IMR-90 (cell line): ENCODE measurements around the gene KCTD13. TPM values are rescaled to one million over a fixed set of nuclear protein-coding genes. Genes with fewer than 3 reads are reported as not detected.

ENCODE experiments used
- ATAC-seq: fragments of 200-7000 bp; cut with Tn5 transposase; 2 replicates; pipeline ENCODE4 v1.9.1; 2020; ENCODE audit warnings: low read depth, mild to moderate bottlenecking, moderate library complexity
- BruUV-seq: library from RNA; stranded (reverse); fragments of 400-500 nt; replicated peaks from 2 replicates; lab custom pipeline; 2021; lab: Mats Ljungman, UMichigan
- CTCF ChIA-PET: fragments of 300-600 bp; formaldehyde crosslinking; extraction: SDS; loops from one replicate; lab custom pipeline; 2021; ENCODE audit warnings: antibody characterized with exemption; lab: Yijun Ruan, JAX
- POLR2A ChIA-PET: fragments of 300-600 bp; sonication (Branson Sonifier 250); formaldehyde crosslinking; loops from one replicate; lab custom pipeline; 2022; ENCODE audit warnings: antibody characterized with exemption; ENCODE audit not compliant: unreplicated experiment; lab: Charles Lee
- DNase-seq: peaks from one replicate; pipeline ENCODE4 v3.0.0; 2013
- H2AFZ ChIP-seq: replicated peaks from 2 replicates; pipeline ENCODE3; 2013; ENCODE audit warnings: low read length, mild to moderate bottlenecking; ENCODE audit not compliant: poor library complexity
- H2AK5ac ChIP-seq: 2 replicates; pipeline ENCODE4 v1.6.1; 2013; ENCODE audit warnings: low read depth, low read length, inconsistent platforms
- H2AK9ac ChIP-seq: replicated peaks from 2 replicates; pipeline ENCODE3; 2013; ENCODE audit warnings: mild to moderate bottlenecking, low read depth, low read length, moderate library complexity; ENCODE audit not compliant: poor library complexity
- H2BK120ac ChIP-seq: 2 replicates; pipeline ENCODE4 v1.6.1; 2013; ENCODE audit warnings: low read depth, low read length, inconsistent platforms
- H2BK15ac ChIP-seq: 3 replicates; pipeline ENCODE4 v1.6.1; 2013; ENCODE audit warnings: low read depth, low read length, inconsistent platforms
- H2BK20ac ChIP-seq: 2 replicates; pipeline ENCODE4 v1.6.1; 2013; ENCODE audit warnings: low read depth, mild to moderate bottlenecking, inconsistent platforms, low read length, moderate library complexity
- H2BK5ac ChIP-seq: 2 replicates; pipeline ENCODE4 v1.6.1; 2013; ENCODE audit warnings: mild to moderate bottlenecking, low read depth, low read length, inconsistent platforms; ENCODE audit not compliant: poor library complexity, severe bottlenecking
- H3K14ac ChIP-seq: replicated peaks from 2 replicates; pipeline ENCODE4 v1.6.1; 2013; ENCODE audit warnings: low read depth, low read length, inconsistent platforms
- H3K18ac ChIP-seq: 2 replicates; pipeline ENCODE4 v1.6.1; 2013; ENCODE audit warnings: low read depth, low read length, control low read depth
- H3K23ac ChIP-seq: 2 replicates; pipeline ENCODE4 v1.6.1; 2013; ENCODE audit warnings: low read depth, low read length, inconsistent platforms
- H3K27ac ChIP-seq: 2 replicates; pipeline ENCODE4 v1.5.1; 2013; ENCODE audit warnings: mild to moderate bottlenecking, control low read depth, low read length; ENCODE audit not compliant: insufficient read depth
- H3K27me3 ChIP-seq: 2 replicates; pipeline ENCODE4 v1.6.1; 2013; ENCODE audit warnings: low read length; ENCODE audit not compliant: control insufficient read depth, insufficient read depth
- H3K36me3 ChIP-seq: 2 replicates; pipeline ENCODE4 v1.6.1; 2013; ENCODE audit warnings: low read length, mixed read lengths; ENCODE audit not compliant: control insufficient read depth, insufficient read depth
- H3K4ac ChIP-seq: 2 replicates; pipeline ENCODE4 v1.6.1; 2013; ENCODE audit warnings: low read depth, low read length, inconsistent platforms
- H3K4me1 ChIP-seq: 2 replicates; pipeline ENCODE4 v1.6.1; 2013; ENCODE audit warnings: low read length, mixed read lengths; ENCODE audit not compliant: control insufficient read depth, insufficient read depth
- H3K4me2 ChIP-seq: 2 replicates; pipeline ENCODE4 v1.6.1; 2013; ENCODE audit warnings: low read depth, mild to moderate bottlenecking, control low read depth, low read length, moderate library complexity
- H3K4me3 ChIP-seq: 2 replicates; pipeline ENCODE4 v1.5.1; 2013; ENCODE audit warnings: low read depth, mild to moderate bottlenecking, control low read depth, low read length, moderate library complexity; ENCODE audit not compliant: insufficient read depth
- H3K56ac ChIP-seq: 2 replicates; pipeline ENCODE4 v1.6.1; 2013; ENCODE audit warnings: low read length, inconsistent platforms; ENCODE audit not compliant: insufficient read depth; ENCODE audit errors: extremely low read depth
- H3K79me1 ChIP-seq, 2 experiments: 2 replicates each; pipeline ENCODE4 v1.6.1; 2013; ENCODE audit warnings: low read length in 2 of 2, inconsistent platforms in 1 of 2, low read depth in 1 of 2
- H3K9ac ChIP-seq: 2 replicates; pipeline ENCODE4 v1.6.1; 2013; ENCODE audit warnings: low read depth, low read length, control low read depth
- H3K9me1 ChIP-seq: 2 replicates; pipeline ENCODE4 v1.6.1; 2013; ENCODE audit warnings: low read length, inconsistent platforms; ENCODE audit not compliant: insufficient read depth
- H3K9me3 ChIP-seq: 2 replicates; pipeline ENCODE4 v1.6.1; 2013; ENCODE audit warnings: low read length; ENCODE audit not compliant: control insufficient read depth, insufficient read depth
- H4K20me1 ChIP-seq: 2 replicates; pipeline ENCODE4 v1.6.1; 2013; ENCODE audit warnings: low read length, inconsistent platforms; ENCODE audit not compliant: insufficient read depth
- H4K5ac ChIP-seq: 2 replicates; pipeline ENCODE4 v1.6.1; 2013; ENCODE audit warnings: mild to moderate bottlenecking, low read depth, low read length, control low read depth
- H4K8ac ChIP-seq, 2 experiments: 2 replicates each; pipeline ENCODE4 v1.6.1; 2013; ENCODE audit warnings: low read depth in 2 of 2, low read length in 2 of 2, control low read depth in 1 of 2, inconsistent platforms in 1 of 2
- H4K91ac ChIP-seq: 2 replicates; pipeline ENCODE4 v1.6.1; 2013; ENCODE audit warnings: low read depth, low read length, inconsistent platforms; ENCODE audit not compliant: insufficient read depth
- BHLHE40 ChIP-seq: fragments of 150-350 bp; IDR thresholded peaks from 2 replicates; pipeline ENCODE4 v1.6.1; 2016; ENCODE audit warnings: mild to moderate bottlenecking, low read depth, low read length
- CHD1 ChIP-seq: IDR thresholded peaks from 2 replicates; pipeline ENCODE4 v1.6.1; 2012; ENCODE audit warnings: low read depth, low read length, improper control_type of control experiment
- MAFK ChIP-seq: IDR thresholded peaks from 2 replicates; pipeline ENCODE4 v1.6.1; 2012; ENCODE audit warnings: low read depth, low read length, improper control_type of control experiment
- MXI1 ChIP-seq: IDR thresholded peaks from 2 replicates; pipeline ENCODE4 v1.6.1; 2012; ENCODE audit warnings: low read depth, mild to moderate bottlenecking, low read length, moderate library complexity, borderline replicate concordance
- NFE2L2 ChIP-seq: fragments of 150-350 bp; IDR thresholded peaks from 2 replicates; pipeline ENCODE4 v1.6.1; 2016; ENCODE audit warnings: low read depth, mild to moderate bottlenecking, low read length
- SMC3 ChIP-seq: fragments of 150-350 bp; IDR thresholded peaks from 2 replicates; pipeline ENCODE4 v1.6.1; 2016; ENCODE audit warnings: low read depth, mild to moderate bottlenecking, antibody characterized with exemption, low read length, moderate library complexity
- WGBS, 2 experiments: methylation state at CpG; one replicate each; pipeline versions ENCODE4 v1.1.5 to v1.1.7; 2013; ENCODE audit warnings: missing lambda C conversion rate in 2 of 2; ENCODE audit not compliant: insufficient read length in 1 of 2; ENCODE audit errors: extremely low coverage in 2 of 2; 5-methylcytosine and 5-hydroxymethylcytosine counted together
- dilution Hi-C: fragments of 300-500 bp; cut with HindIII; formaldehyde crosslinking; loops from one replicate; pipeline ENCODE4 v1.14.3; 2018; ENCODE audit warnings: low sequenced_read_pairs; ENCODE audit not compliant: unreplicated experiment
- in situ Hi-C: fragments of 300-500 bp; cut with MboI; formaldehyde crosslinking; loops from 3 replicates; pipeline ENCODE4 v1.14.3; 2019; ENCODE audit warnings: low sequenced_read_pairs, inconsistent platforms, mixed read lengths
- intact Hi-C: fragments of 100-400 bp; cut with micrococcal nuclease; formaldehyde crosslinking; loops from 2 replicates; pipeline ENCODE4 v1.10.0; 2022
- polyA plus RNA-seq, 3 experiments: library from polyadenylated mRNA; depleted of rRNA; stranded (reverse); fragments of >200 nt; gene quantifications; 2 replicates each; pipeline ENCODE4 v1.2.3, GENCODE V29; 2012; ENCODE audit warnings: low replicate concordance in 1 of 3
- total RNA-seq: library from RNA; depleted of rRNA; stranded (reverse); fragments of >200 nt; gene quantifications from 2 replicates; pipeline ENCODE4 v1.2.3, GENCODE V29; 2012

KCTD13 gene
- total and polyA plus RNA-seq, 2 of the 4 experiments (the other 2 are of a cell fraction), result 4.1 to 20.7 TPM

DNA sequence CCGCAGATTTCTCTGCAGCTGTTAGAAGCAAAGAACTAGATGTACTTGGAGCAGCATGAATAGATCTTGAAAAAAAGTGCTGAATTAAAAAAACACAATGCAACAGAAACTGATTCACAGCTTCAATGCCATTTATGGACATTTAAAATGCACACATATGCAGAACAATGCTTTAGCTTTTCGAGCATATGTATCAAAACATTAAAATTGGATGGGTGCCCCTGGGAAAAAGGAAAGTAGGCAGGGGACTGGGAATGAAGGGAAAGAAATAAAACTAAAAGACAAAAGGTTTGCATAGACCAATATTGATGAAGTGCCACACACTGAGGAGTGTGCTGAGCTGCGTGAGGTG is 5.0 kb downstream of the KCTD13 start:
- H3K27me3 ChIP-seq, result no peaks in the 10 kb centered on the region
- no TSS peak for BruUV-seq
- no peak overlapping the region for H2BK120ac ChIP-seq
- no peak for ATAC-seq
- no peak overlapping the region for H3K4me2 ChIP-seq
- H2BK20ac ChIP-seq, result no peak overlapping the region
- dilution Hi-C loops, result no loop called here
- peaks cover 24 to 41% of the 10 kb centered on the region in 2 experiments for H3K79me1 ChIP-seq
- H2AK9ac ChIP-seq, result no peak overlapping the region
- intact Hi-C loops, result no loop called here
- H3K18ac ChIP-seq, result no peak overlapping the region
- peaks cover 8% of the 10 kb centered on the region; the same call in 1 of the 2 replicates for H3K9me1 ChIP-seq
- no peak for DNase-seq
- no peak overlapping the region for H3K56ac ChIP-seq
- no peak overlapping the region for H2BK15ac ChIP-seq
- no peak overlapping the region for H3K4me3 ChIP-seq
- in situ Hi-C loops, result no loop called here
- H3K4ac ChIP-seq, result no peak overlapping the region
- no peak overlapping the region for H2AFZ ChIP-seq
- H4K91ac ChIP-seq, result no peak overlapping the region
- no peaks in the 10 kb centered on the region for H3K9me3 ChIP-seq
- no peak overlapping the region for H4K5ac ChIP-seq
- peaks cover 4% of the 10 kb centered on the region for H3K4me1 ChIP-seq
- CTCF ChIA-PET, result no interaction called here
- no peak overlapping the region for H3K23ac ChIP-seq
- H2AK5ac ChIP-seq, result no peak overlapping the region
- H3K27ac ChIP-seq, result no peak overlapping the region
- H3K14ac ChIP-seq, result no peak overlapping the region
- H2BK5ac ChIP-seq, result no peak overlapping the region
- H4K20me1 ChIP-seq, result peaks cover 7% of the 10 kb centered on the region
- no peak for TF ChIP-seq SMC3
- no peak for TF ChIP-seq MXI1
- TF ChIP-seq MAFK, result no peak
- no peak for TF ChIP-seq BHLHE40
- TF ChIP-seq CHD1, result no peak
- no peak for TF ChIP-seq NFE2L2
- POLR2A ChIA-PET, result no interaction called here
- no peak overlapping the region for H4K8ac ChIP-seq
- 90% methylated on average over 2 of the region's 3 CpGs; no CpG with 5 or more reads in 1 of the 2 experiments for WGBS, 2 experiments
- H3K36me3 ChIP-seq, result peaks cover 21% of the 10 kb centered on the region
- no peak overlapping the region for H3K9ac ChIP-seq
